Breast epithelium (tissue), 3 donors: Measurements from ENCODE around the gene RGS3.

ENCODE experiments used
- CTCF ChIP-seq, 3 donors: fragments of 450-650 bp; IDR thresholded peaks; one replicate each; pipeline ENCODE4 v1.5.1; 2016 to 2017; ENCODE audit warnings: antibody characterized with exemption in 3 of 3, mild to moderate bottlenecking in 3 of 3, moderate library complexity in 3 of 3
- POLR2A ChIP-seq: fragments of 450-650 bp; IDR thresholded peaks from one replicate; pipeline ENCODE4 v1.6.1; 2016; ENCODE audit warnings: antibody characterized with exemption, mild to moderate bottlenecking, moderate library complexity

GRCh38 chr9:113585555-113585954, 122.0 kb downstream of the RGS3 start:
- no peak for TF ChIP-seq CTCF (IDR thresholded peaks at IDR 0.05)
- no peak for TF ChIP-seq POLR2A
